Endothelial cell of umbilical vein (primary cell): Measurements from ENCODE around the gene PSTK. TPM values are rescaled to one million over a fixed set of nuclear protein-coding genes. Genes with fewer than 3 reads are reported as not detected.

Source experiments
- BruUV-seq: library from RNA; stranded (reverse); fragments of 400-500 nt; replicated peaks from 2 replicates; lab custom pipeline; 2021; lab: Mats Ljungman, UMichigan
- CTCF ChIA-PET: fragments of 300-600, 350-600 bp; sonication (Branson Sonifier 250); formaldehyde crosslinking; loops from one replicate; lab custom pipeline; 2021; ENCODE audit warnings: antibody characterized with exemption, inconsistent platforms; lab: Charles Lee
- POLR2A ChIA-PET: fragments of 300-600, 350-600 bp; sonication (Branson Sonifier 250); formaldehyde crosslinking; loops from one replicate; lab custom pipeline; 2021; ENCODE audit warnings: antibody characterized with exemption, inconsistent platforms; lab: Charles Lee
- DNase-seq: peaks from one replicate; pipeline ENCODE4 v3.0.0-alpha.2; 2011; ENCODE audit warnings: low read depth, low spot score
- FAIRE-seq: peaks from 2 replicates; lab custom pipeline; 2011; peaks lifted over from hg19 to GRCh38; lab: Jason Lieb, UNC
- H2AFZ ChIP-seq: 2 replicates; pipeline ENCODE4 v1.6.0; 2012; ENCODE audit warnings: low read depth, low read length, control low read depth, inconsistent platforms
- H3K27ac ChIP-seq: 2 replicates; pipeline ENCODE4 v1.5.1; 2011; ENCODE audit warnings: low read depth, mild to moderate bottlenecking, control low read depth, low read length, moderate library complexity; ENCODE audit not compliant: insufficient read depth
- H3K27me3 ChIP-seq, 2 experiments: 2 replicates each; pipeline versions ENCODE4 v1.6.0 to v1.6.1; 2011; ENCODE audit warnings: low read length in 2 of 2, mixed read lengths in 1 of 2; ENCODE audit not compliant: control insufficient read depth in 2 of 2, insufficient read depth in 2 of 2
- H3K36me3 ChIP-seq, 2 experiments: 2 replicates in 1 of 2; 3 replicates in 1 of 2; pipeline ENCODE4 v1.5.1; 2011; ENCODE audit warnings: low read length in 2 of 2, mild to moderate bottlenecking in 1 of 2, moderate library complexity in 1 of 2; ENCODE audit not compliant: control insufficient read depth in 2 of 2, insufficient read depth in 2 of 2; ENCODE audit errors: extremely low read depth in 1 of 2
- H3K4me1 ChIP-seq: 3 replicates; pipeline ENCODE4 v1.5.1; 2011; ENCODE audit warnings: mild to moderate bottlenecking, low read length; ENCODE audit not compliant: control insufficient read depth, insufficient read depth; ENCODE audit errors: extremely low read depth
- H3K4me2 ChIP-seq: 2 replicates; pipeline ENCODE4 v1.6.1; 2011; ENCODE audit warnings: low read length, control low read depth, mixed read lengths; ENCODE audit not compliant: insufficient read depth
- H3K4me3 ChIP-seq, 3 experiments: fragments of 200-600 bp in 1 of 3; sonication (generic), shearing (Covaris generic) in 1 of 3; replicated peaks in 1 of 3; 2 replicates each; pipeline ENCODE4 v1.5.1; 2011 to 2016; ENCODE audit warnings: control low read depth in 3 of 3, low read length in 3 of 3, mild to moderate bottlenecking in 2 of 3, inconsistent platforms in 1 of 3, low read depth in 1 of 3, moderate library complexity in 1 of 3; ENCODE audit not compliant: insufficient read depth in 1 of 3
- H3K79me2 ChIP-seq: 2 replicates; pipeline ENCODE4 v1.6.0; 2012; ENCODE audit warnings: low read length, inconsistent platforms; ENCODE audit not compliant: control insufficient read depth, insufficient read depth
- H3K9ac ChIP-seq: replicated peaks from 2 replicates; pipeline ENCODE3; 2011; ENCODE audit warnings: low read length, control low read depth; ENCODE audit not compliant: insufficient read depth; ENCODE audit errors: extremely low read depth
- H3K9me1 ChIP-seq: replicated peaks from 3 replicates; pipeline ENCODE4 v1.6.0; 2011; ENCODE audit warnings: mild to moderate bottlenecking, low read length; ENCODE audit not compliant: control insufficient read depth, insufficient read depth; ENCODE audit errors: extremely low read depth
- H3K9me3 ChIP-seq: replicated peaks from 2 replicates; pipeline ENCODE4 v1.5.1; 2012; ENCODE audit warnings: low read length, inconsistent platforms; ENCODE audit not compliant: control insufficient read depth, insufficient read depth
- H4K20me1 ChIP-seq: replicated peaks from 2 replicates; pipeline ENCODE3; 2011; ENCODE audit warnings: mild to moderate bottlenecking, low read length; ENCODE audit not compliant: control insufficient read depth, insufficient read depth; ENCODE audit errors: extremely low read depth
- CTCF ChIP-seq, 2 donors: IDR thresholded peaks; 1 replicate in 1 of 2; 2 replicates in 1 of 2; pipeline ENCODE4 v1.5.1; 2011; ENCODE audit warnings: low read length in 2 of 2, mild to moderate bottlenecking in 2 of 2, moderate library complexity in 2 of 2, control low read depth in 1 of 2, inconsistent platforms in 1 of 2, low read depth in 1 of 2; ENCODE audit not compliant: insufficient read depth in 1 of 2; ENCODE audit errors: extremely low read depth in 1 of 2
- EZH2 ChIP-seq: IDR thresholded peaks from 2 replicates; pipeline ENCODE4 v1.6.1; 2012; ENCODE audit warnings: borderline replicate concordance, low read depth, mild to moderate bottlenecking, moderate library complexity, low read length, inconsistent platforms; ENCODE audit not compliant: severe bottlenecking
- FOS ChIP-seq: IDR thresholded peaks from 2 replicates; pipeline ENCODE4 v1.6.1; 2011; ENCODE audit warnings: mild to moderate bottlenecking, low read length, moderate library complexity, borderline replicate concordance; ENCODE audit not compliant: insufficient read depth
- GATA2 ChIP-seq: IDR thresholded peaks from 2 replicates; pipeline ENCODE4 v1.7.0; 2011; ENCODE audit warnings: low read depth, mild to moderate bottlenecking, moderate library complexity, mixed read lengths, low read length; ENCODE audit not compliant: insufficient read length, insufficient read depth
- JUN ChIP-seq: IDR thresholded peaks from 2 replicates; pipeline ENCODE4 v1.6.1; 2011; ENCODE audit warnings: borderline replicate concordance, low read depth; ENCODE audit not compliant: insufficient read length, insufficient read depth
- MAX ChIP-seq: IDR thresholded peaks from 2 replicates; pipeline ENCODE4 v1.6.1; 2011; ENCODE audit not compliant: insufficient read depth, insufficient read length
- MYC ChIP-seq: IDR thresholded peaks from one replicate; pipeline ENCODE4 v1.6.1; 2011; ENCODE audit warnings: mild to moderate bottlenecking, low read depth, low read length
- POLR2A ChIP-seq: IDR thresholded peaks from 2 replicates; pipeline ENCODE4 v1.6.1; 2012; ENCODE audit warnings: low read depth, mild to moderate bottlenecking, control low read depth, low read length
- POLR2AphosphoS5 ChIP-seq: IDR thresholded peaks from 2 replicates; pipeline ENCODE4 v1.6.1; 2012; ENCODE audit warnings: low read depth, mild to moderate bottlenecking, control low read depth, low read length, moderate library complexity; ENCODE audit not compliant: insufficient read depth
- dilution Hi-C: fragments of 300-500 bp; cut with MboI; formaldehyde crosslinking; loops from one replicate; pipeline ENCODE4 v1.15.0; 2019; ENCODE audit warnings: low sequenced_read_pairs; ENCODE audit not compliant: extremely low pct_ligation_motif_present
- intact Hi-C: fragments of 100-400 bp; cut with micrococcal nuclease; formaldehyde crosslinking; loops from one replicate; pipeline ENCODE4 v1.10.0; 2022
- polyA plus RNA-seq, 4 experiments: library from polyadenylated mRNA; depleted of rRNA in 3 of 4; stranded (reverse) in 3 of 4; unstranded in 1 of 4; fragments of >200 nt; gene quantifications; 2 replicates each; pipeline versions ENCODE4 v1.2.1 to v1.2.3, GENCODE V29; 2011 to 2012; ENCODE audit warnings: missing spikeins in 1 of 4
- total RNA-seq: library from RNA; stranded (reverse); gene quantifications from 2 replicates; pipeline ENCODE4 v1.2.3, GENCODE V29; 2021

PSTK gene
- total and polyA plus RNA-seq, 2 donors (not counting 3 experiments of a cell fraction or from before 2014, with no cell fraction given): 2.2 to 2.7 TPM

- FAIRE-seq: no peak
- intact Hi-C loops: no loop called here
These were observed 37.4 kb downstream of the PSTK start for GRCh38 chr10:123017421-123018165.

More at GRCh38 chr10:123017421-123018165, 37.4 kb downstream of the PSTK start:
- Histone ChIP-seq H3K9me1 (no peaks in the 10 kb centered on the region), H3K4me3 (no peak overlapping the region), H4K20me1 (no peaks in the 10 kb centered on the region), H3K27me3 (no peaks in the 10 kb centered on the region), H3K4me1 (no peaks in the 10 kb centered on the region), H3K27ac (no peak overlapping the region), H2AFZ (no peak overlapping the region), H3K4me2 (no peak overlapping the region), H3K79me2 (no peaks in the 10 kb centered on the region), H3K36me3 (no peaks in the 10 kb centered on the region), H3K9me3 (no peaks in the 10 kb centered on the region), H3K9ac (no peak overlapping the region)
- ChIA-PET POLR2A (no interaction called here), CTCF (interaction anchor here (1.7 kb wide), 1 partner anchor 8 kb away, joined by 7 read pairs; no protein-coding TSS in a partner anchor)
- dilution Hi-C loops: no loop called here
- no peak for DNase-seq
- BruUV-seq: no TSS peak
- no peak for TF ChIP-seq EZH2
- TF ChIP-seq POLR2A: no peak
- TF ChIP-seq MYC: no peak
- TF ChIP-seq MAX: no peak
- no peak for TF ChIP-seq JUN
- no peak for TF ChIP-seq GATA2
- no peak for TF ChIP-seq CTCF (IDR thresholded peaks at IDR 0.05; ENCODE audit: extremely low read depth in 1 of 2, insufficient read depth in 1 of 2, low read depth in 1 of 2, low read length in 2 of 2)
- TF ChIP-seq POLR2AphosphoS5: no peak
- TF ChIP-seq FOS: no peak
